Measurements from ENCODE around the gene OR52E6.

GRCh38 chr11:5807580-5807979 lies 34.1 kb downstream of the OR52E6 start:
- no peak for TF ChIP-seq EP300 (IDR thresholded peaks at IDR 0.05)
- TF ChIP-seq POLR2A (IDR thresholded peaks at IDR 0.05) = no peak
- TF ChIP-seq, protein P1, sequence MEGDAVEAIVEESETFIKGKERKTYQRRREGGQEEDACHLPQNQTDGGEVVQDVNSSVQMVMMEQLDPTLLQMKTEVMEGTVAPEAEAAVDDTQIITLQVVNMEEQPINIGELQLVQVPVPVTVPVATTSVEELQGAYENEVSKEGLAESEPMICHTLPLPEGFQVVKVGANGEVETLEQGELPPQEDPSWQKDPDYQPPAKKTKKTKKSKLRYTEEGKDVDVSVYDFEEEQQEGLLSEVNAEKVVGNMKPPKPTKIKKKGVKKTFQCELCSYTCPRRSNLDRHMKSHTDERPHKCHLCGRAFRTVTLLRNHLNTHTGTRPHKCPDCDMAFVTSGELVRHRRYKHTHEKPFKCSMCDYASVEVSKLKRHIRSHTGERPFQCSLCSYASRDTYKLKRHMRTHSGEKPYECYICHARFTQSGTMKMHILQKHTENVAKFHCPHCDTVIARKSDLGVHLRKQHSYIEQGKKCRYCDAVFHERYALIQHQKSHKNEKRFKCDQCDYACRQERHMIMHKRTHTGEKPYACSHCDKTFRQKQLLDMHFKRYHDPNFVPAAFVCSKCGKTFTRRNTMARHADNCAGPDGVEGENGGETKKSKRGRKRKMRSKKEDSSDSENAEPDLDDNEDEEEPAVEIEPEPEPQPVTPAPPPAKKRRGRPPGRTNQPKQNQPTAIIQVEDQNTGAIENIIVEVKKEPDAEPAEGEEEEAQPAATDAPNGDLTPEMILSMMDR (IDR thresholded peaks at IDR 0.05) = no peak
